GM18868 (cell line): ENCODE measurements around the gene GALNS.
"Not testable (repeated sequence)": the region's sequence is repeated elsewhere in the genome, so short reads cannot be mapped to it uniquely, and the experiment has no call there.

Experiments used
- ATAC-seq: cut with Tn5 transposase; IDR thresholded peaks from one replicate; pipeline ENCODE4 v1.9.1; 2021; ENCODE audit warnings: mild to moderate bottlenecking, moderate library complexity; ENCODE audit not compliant: unreplicated experiment

Gene GALNS

DNA sequence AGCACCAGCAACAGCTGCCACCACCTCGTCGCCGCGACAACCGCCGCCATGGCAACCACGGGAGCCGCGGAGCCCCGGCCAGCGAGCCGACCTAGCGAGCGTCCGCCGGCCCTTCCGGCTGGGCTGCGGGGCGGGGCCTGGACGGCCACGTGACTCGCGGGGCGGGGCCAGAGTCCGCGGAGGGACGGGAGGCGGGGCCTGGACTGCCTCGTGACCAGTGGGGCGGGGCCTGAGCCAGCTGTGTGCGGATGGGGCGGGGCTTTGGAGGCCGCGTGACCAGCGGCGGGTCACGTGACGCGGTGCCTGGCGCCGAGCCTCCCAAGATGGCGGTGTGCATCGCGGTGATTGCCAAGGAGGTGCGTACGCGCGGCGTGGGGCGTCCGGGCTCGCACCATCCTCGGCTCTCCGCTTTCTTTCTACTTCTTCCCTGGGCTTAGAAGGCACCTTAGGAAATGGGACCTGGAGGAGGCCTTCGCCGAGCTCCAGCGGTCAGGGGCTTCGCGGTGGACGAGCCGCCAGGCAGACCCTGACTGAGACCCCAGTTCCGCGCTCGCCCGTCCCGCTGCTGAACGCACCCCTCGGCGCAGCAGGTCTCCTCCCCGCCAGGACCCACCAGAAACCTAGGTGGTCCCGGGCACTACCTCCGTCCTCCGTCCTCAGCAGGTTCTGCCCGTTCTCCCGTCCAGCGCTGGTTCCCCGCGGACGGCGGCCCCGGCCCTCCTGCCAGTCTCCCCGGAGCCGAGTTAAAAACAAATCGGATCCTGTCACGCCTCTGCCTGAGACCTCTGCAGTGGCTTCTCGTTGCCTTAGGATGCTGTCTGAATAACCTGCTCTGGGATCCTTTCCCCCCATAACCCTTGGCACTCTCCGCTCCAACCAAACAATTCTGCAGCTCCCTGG is at the start of gene GALNS, which contains the start of gene TRAPPC2L:
TSS of gene GALNS (minus strand) at position 120 of the 900 bp plus-strand sequence. CDS start at position 50, 70 bp downstream.
TSS of gene TRAPPC2L (plus strand) at position 300 of the 900 bp plus-strand sequence. CDS start at position 324, 24 bp downstream.
- peak; percentile 76 for ATAC-seq

DNA sequence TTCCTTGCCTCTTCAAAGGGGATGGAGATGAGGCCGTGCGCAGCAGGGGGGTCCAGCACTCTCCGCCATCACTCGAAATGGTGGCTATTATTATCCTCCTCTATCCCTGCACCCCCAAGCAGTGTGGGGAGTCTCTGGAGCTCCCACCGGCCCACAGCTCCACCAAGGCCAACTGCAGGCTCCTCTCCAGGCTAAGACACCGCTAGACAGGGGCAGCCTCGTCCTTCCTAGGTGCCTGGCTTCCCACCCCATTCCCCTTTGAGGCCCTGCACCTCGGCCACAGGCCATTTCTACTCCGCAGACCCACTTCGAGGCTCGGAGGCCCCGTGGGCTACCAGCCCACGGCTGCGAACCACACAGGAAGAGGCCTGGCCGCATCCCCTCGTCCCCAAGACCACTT is 49.3 kb upstream of the GALNS start:
- no peak for ATAC-seq

DNA sequence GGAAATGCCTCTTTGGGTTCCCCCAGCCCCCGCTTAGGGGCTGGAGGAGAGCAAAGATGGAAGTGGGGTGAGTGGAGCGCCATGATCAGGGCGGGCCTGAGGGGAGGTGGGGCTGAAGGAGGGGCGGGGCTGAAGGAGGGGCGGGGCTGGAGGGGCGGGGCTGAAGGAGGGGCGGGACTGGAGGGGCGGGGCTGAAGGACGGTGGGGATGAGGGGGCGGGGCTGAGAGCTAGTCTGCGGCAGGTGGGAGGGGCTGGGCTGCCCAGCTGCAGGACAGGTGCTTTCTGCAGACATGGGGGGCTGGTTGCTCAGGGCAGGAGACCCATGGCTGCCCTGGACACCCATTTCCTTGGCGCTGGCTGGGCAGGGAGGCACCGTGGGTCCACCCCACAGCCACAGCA is 48.8 kb upstream of the GALNS start:
- ATAC-seq = no peak

GRCh38 chr16:88904676-88905365 is 48.1 kb upstream of the GALNS start:
- no peak for ATAC-seq

DNA sequence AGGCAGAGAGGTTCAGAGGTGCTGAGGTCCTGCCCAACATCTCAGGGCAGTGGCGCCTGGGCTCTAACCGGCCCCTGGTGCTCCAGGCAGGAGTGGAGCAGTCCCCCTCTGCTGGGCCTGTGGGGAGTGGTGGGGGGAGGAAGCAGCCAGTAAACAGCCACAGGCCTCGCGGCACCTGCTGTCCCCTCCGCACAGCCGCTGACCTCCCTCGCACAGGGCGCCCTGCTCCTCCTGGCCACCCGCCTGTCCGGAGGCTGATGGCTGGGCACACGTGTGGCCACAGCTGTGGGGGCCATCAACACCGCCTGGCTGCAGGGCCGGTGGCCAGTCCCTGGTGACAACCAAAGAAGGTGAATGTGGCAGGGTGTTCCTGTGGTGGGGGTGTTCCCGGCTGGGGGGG is 46.5 kb upstream of the GALNS start:
- ATAC-seq = no peak

- ATAC-seq = no peak
Observed at GRCh38 chr16:88902744-88903143, 46.0 kb upstream of the GALNS start.

DNA sequence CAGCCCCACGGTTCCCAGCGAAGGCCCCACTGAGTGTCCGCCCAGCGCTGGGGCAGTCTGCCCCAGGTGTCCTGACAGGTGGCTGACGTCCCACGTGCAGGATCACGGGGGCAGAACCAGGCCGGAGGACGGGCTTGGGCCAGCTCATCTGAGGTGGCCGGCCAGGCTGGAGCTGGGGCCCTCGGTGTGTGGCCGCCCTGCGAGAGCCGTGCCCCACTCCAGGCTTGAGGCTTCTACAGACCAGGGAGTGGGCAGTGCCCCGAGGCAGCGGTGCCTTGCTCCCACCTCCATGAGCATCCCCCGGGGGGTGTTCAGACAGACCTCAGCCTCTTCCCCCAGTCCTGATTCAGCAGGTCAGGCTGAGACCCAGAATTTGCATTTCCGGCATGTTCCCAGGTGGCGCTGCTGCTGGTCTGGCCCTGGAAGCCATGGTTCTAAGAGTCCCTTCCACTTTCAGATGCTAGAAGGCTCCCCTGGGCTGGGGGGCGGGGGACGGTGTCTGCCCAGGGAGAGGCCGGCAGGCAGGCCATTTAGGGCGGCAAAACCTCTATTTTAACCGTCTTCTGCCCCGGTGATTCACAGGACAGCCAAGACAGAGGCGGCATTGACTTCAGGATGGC is 45.1 kb upstream of the GALNS start:
- ATAC-seq = no peak

- ATAC-seq = no peak
Observed at GRCh38 chr16:88900662-88901052, 43.9 kb upstream of the GALNS start.

- ATAC-seq = no peak
Observed at GRCh38 chr16:88899901-88900661, 43.3 kb upstream of the GALNS start.

DNA sequence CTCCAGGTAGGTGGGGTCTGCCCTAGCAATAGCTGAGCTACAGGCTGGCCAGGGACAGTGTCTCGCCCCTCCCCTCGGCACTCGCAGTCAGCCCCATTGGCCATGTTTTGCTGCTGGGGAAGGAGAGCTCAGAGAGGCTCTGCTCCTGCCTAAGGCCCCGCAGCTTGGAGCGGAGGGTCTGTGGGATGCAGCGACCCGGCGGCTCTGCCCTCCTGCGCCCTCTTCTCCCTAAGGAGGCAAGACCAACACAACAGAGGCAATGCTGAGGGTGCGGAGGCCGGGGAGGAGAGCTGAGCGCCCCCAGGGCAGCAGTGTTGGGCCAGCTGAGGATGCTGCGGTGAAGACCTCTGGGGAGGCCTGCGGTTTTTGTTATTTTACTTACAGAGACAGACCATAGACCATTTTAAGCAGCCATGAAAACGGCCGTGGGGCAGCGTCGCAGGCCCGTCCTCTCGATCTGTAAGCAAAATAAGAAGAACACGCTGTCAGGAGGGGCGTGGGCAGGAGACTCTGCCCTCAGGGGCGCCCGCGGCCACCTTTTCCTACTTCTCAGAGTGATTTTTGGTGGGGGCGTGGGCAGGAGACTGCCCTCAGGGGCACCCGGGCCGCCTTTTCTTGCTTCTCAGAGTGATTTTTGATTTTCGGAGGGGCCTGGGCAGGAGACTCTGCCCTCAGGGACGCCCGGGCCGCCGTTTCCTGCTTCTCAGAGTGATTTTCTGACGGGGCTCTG is 41.1 kb upstream of the GALNS start:
- no peak for ATAC-seq

GRCh38 chr16:88896238-88897070 is 39.7 kb upstream of the GALNS start:
- no peak for ATAC-seq

GRCh38 chr16:88895335-88895734 is 38.6 kb upstream of the GALNS start:
- no peak for ATAC-seq

DNA sequence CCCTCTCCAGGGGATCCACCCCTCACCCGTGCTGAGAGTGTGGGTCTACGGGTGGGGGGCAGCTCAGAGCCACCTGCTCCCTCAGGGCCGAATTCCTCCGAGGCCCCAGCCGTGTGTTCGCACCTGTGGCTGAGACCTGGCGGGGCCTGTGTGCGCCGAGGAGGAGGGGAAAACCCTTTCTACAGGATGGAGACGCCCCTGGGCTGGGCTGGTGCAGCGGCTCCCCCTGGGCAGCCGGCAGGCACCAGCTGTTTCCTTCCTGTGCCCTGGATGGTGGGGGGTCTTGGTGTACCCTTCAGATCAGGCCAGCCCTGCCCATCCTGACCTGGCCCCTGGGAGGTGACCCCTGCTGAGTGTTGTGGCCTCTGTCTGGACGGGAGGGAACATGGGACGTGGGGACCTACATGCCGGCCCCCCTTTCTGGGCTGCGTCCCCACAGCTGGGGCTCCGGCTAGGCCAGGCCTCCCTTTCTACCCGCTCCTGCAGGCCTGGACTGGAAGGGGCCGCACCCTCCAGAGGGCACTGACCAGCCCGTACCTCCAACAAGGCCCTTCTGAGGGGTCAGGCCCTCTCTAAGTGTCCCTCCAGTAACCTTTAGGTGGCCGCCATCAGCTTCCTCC is 38.0 kb upstream of the GALNS start:
- no peak for ATAC-seq

GRCh38 chr16:88894266-88894665 is 37.5 kb upstream of the GALNS start:
- ATAC-seq = not testable (repeated sequence)

GRCh38 chr16:88893127-88893968 is 36.6 kb upstream of the GALNS start:
- no peak for ATAC-seq

DNA sequence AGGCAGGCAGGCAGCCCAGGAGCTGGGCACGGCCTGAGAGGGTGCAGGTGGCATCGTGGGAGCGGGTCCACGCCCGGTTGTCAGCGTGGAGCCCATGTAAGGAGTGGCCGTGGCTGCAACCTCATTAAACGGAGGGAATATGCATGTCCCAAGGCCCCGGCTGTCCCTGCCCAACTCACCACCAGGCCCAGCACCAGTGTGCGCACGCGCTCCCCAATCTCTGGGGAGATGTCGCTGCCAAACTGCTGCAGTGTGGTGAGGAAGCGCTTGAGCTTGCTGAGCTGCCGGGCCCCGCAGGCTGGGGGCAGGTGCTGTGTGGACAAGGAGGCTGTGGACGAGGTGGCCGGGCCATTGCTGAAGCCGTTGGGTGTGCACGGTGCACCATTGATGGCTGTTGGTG is 35.3 kb upstream of the GALNS start:
- no peak for ATAC-seq

- no peak for ATAC-seq
Observed at GRCh38 chr16:88891083-88891482, 34.3 kb upstream of the GALNS start.
